ENCODE results near the gene GALNS. TPM values are rescaled to one million over a fixed set of nuclear protein-coding genes. Genes with fewer than 3 reads are reported as not detected.

GALNS gene
- total and polyA plus RNA-seq, 2 of the 4 experiments (the other 2 are of a cell fraction) = 7.2 to 32.5 TPM

DNA sequence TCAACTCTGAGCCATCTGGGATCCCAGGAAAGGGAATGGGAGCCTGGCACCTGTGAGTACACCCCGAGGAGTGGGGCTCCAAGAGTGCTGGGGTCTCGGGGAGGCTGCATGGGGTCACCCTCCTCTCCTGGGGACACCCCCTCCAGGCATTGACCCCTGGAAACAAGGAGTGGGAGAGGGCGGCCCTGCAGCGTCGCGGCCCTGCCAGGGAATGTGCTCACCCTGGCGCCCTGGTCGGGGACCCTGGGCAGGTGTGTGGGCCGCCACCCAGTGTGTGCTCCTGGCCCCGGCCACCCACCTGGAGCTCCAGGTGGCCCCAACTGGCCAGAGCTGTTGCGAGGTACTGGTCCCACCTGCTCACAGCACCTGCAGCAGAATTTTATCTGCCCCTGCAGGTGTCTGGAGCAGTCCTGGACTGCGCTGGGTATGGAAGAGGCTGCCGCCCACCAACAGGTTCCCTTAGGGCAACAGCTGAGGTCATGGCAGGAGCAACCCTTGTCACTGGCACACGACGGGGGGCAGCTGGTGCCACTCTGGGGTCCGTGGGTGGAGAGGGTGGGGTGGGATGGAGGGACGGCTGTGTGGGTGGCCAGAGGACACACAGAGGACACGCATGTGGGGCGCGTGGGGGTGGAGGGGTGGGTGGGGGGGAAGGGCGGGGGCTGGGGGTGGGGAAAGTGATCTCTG lies 15.1 kb upstream of the GALNS start:
- Histone ChIP-seq H2BK5ac (ENCODE audit: low read depth, low read length, poor library complexity, severe bottlenecking) (no peak overlapping the region), H3K27ac (ENCODE audit: insufficient read depth, low read length) (no peak overlapping the region), H3K9me3 (ENCODE audit: control insufficient read depth, insufficient read depth, low read length) (no peaks in the 10 kb centered on the region), H3K4me2 (ENCODE audit: low read depth, low read length) (no peak overlapping the region), H2BK15ac (ENCODE audit: low read depth, low read length) (no peak overlapping the region), H3K23ac (ENCODE audit: low read depth, low read length) (no peak overlapping the region), H4K5ac (ENCODE audit: low read depth, low read length) (no peak overlapping the region), H3K14ac (replicated peaks; ENCODE audit: low read depth, low read length) (no peak overlapping the region), H3K56ac (ENCODE audit: extremely low read depth, insufficient read depth, low read length) (no peak overlapping the region), H3K18ac (ENCODE audit: low read depth, low read length) (no peak overlapping the region), H2AK9ac (replicated peaks; ENCODE audit: low read depth, low read length, poor library complexity) (no peak overlapping the region), H4K20me1 (ENCODE audit: insufficient read depth, low read length) (no peaks in the 10 kb centered on the region), H2AFZ (replicated peaks; ENCODE audit: low read length, poor library complexity) (no peak overlapping the region), H3K9ac (ENCODE audit: low read depth, low read length) (no peak overlapping the region), H2BK120ac (ENCODE audit: low read depth, low read length) (no peak overlapping the region), H3K27me3 (ENCODE audit: control insufficient read depth, insufficient read depth, low read length) (peaks cover 61% of the 10 kb centered on the region), H2AK5ac (ENCODE audit: low read depth, low read length) (no peak overlapping the region), H3K4me1 (ENCODE audit: control insufficient read depth, insufficient read depth, low read length) (no peaks in the 10 kb centered on the region), H3K36me3 (ENCODE audit: control insufficient read depth, insufficient read depth, low read length) (no peaks in the 10 kb centered on the region), H3K4me3 (ENCODE audit: insufficient read depth, low read depth, low read length) (no peak overlapping the region), H2BK20ac (ENCODE audit: low read depth, low read length) (no peak overlapping the region), H4K8ac (ENCODE audit: low read depth in 2 of 2, low read length in 2 of 2) (no peak overlapping the region), H3K4ac (ENCODE audit: low read depth, low read length) (no peak overlapping the region), H4K91ac (ENCODE audit: insufficient read depth, low read depth, low read length) (no peak overlapping the region), H3K79me1 (ENCODE audit: low read depth in 1 of 2, low read length in 2 of 2) (no peaks in the 10 kb centered on the region), H3K9me1 (ENCODE audit: insufficient read depth, low read length) (no peaks in the 10 kb centered on the region)
- TF ChIP-seq CTCF (conservative IDR thresholded peaks at IDR 0.05; ENCODE audit: low read depth, low read length) = no peak
- TF ChIP-seq CEBPB (IDR thresholded peaks at IDR 0.05; ENCODE audit: low read depth, low read length) = no peak
- TF ChIP-seq MAFK (IDR thresholded peaks at IDR 0.05; ENCODE audit: low read depth, low read length) = no peak
- no peak for TF ChIP-seq RFX5 (IDR thresholded peaks at IDR 0.05; ENCODE audit: low read depth, low read length)
- no peak for TF ChIP-seq USF2 (IDR thresholded peaks at IDR 0.05; ENCODE audit: low read depth, low read length)
- no peak for TF ChIP-seq RCOR1 (IDR thresholded peaks at IDR 0.05; ENCODE audit: insufficient replicate concordance, low read length)
- TF ChIP-seq SMC3 (IDR thresholded peaks at IDR 0.05; ENCODE audit: low read depth, low read length) = no peak
- TF ChIP-seq NFE2L2 (IDR thresholded peaks at IDR 0.05; ENCODE audit: low read depth, low read length) = no peak
- no peak for TF ChIP-seq CHD1 (IDR thresholded peaks at IDR 0.05; ENCODE audit: low read depth, low read length)
- TF ChIP-seq BHLHE40 (IDR thresholded peaks at IDR 0.05; ENCODE audit: low read depth, low read length) = no peak
- no peak for TF ChIP-seq FOS (IDR thresholded peaks at IDR 0.05; ENCODE audit: low read depth, low read length)
- TF ChIP-seq MXI1 (IDR thresholded peaks at IDR 0.05; ENCODE audit: borderline replicate concordance, low read depth, low read length) = no peak
- TF ChIP-seq MAZ (IDR thresholded peaks at IDR 0.05; ENCODE audit: borderline replicate concordance, low read depth, low read length) = no peak
- TF ChIP-seq POLR2A (IDR thresholded peaks at IDR 0.05; ENCODE audit: low read depth, low read length) = no peak
- TF ChIP-seq, protein P1, sequence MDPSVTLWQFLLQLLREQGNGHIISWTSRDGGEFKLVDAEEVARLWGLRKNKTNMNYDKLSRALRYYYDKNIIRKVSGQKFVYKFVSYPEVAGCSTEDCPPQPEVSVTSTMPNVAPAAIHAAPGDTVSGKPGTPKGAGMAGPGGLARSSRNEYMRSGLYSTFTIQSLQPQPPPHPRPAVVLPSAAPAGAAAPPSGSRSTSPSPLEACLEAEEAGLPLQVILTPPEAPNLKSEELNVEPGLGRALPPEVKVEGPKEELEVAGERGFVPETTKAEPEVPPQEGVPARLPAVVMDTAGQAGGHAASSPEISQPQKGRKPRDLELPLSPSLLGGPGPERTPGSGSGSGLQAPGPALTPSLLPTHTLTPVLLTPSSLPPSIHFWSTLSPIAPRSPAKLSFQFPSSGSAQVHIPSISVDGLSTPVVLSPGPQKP (IDR thresholded peaks at IDR 0.05; ENCODE audit: borderline replicate concordance, low read depth, low read length) = no peak
- no peak for TF ChIP-seq RAD21 (IDR thresholded peaks at IDR 0.05; ENCODE audit: low read length)
- 91% methylated on average over 10 of the region's 21 CpGs; no CpG with 5 or more reads in 1 of the 2 experiments for WGBS, 2 experiments (ENCODE audit: extremely low coverage in 2 of 2, insufficient read length in 1 of 2)
- dilution Hi-C loops (cut with HindIII; ENCODE audit: low sequenced_read_pairs, unreplicated experiment) (no loop called here), in situ Hi-C loops (cut with MboI; ENCODE audit: low sequenced_read_pairs) (no loop called here), intact Hi-C loops (cut with micrococcal nuclease) (no loop called here)
- ChIA-PET CTCF (no interaction called here), POLR2A (ENCODE audit: unreplicated experiment) (no interaction called here)
- ATAC-seq (ENCODE audit: low read depth) (no peak), DNase-seq (no peak)
- BruUV-seq (replicated peaks) = no TSS peak

Data from IMR-90 (cell line).